B cell (primary cell): Measurements from ENCODE around the gene CKM.

Source experiments
- EZH2 ChIP-seq: IDR thresholded peaks from 2 replicates; pipeline ENCODE4 v1.6.1; 2012; ENCODE audit warnings: borderline replicate concordance, low read depth, mild to moderate bottlenecking, moderate library complexity, low read length; ENCODE audit not compliant: insufficient read depth, poor library complexity, severe bottlenecking
- TF ChIP-seq, protein P1 (sequence below): fragments of 200-600 bp; IDR thresholded peaks from one replicate; pipeline ENCODE4 v1.8.0; 2022; ENCODE audit warnings: antibody characterized with exemption, mild to moderate bottlenecking

DNA sequence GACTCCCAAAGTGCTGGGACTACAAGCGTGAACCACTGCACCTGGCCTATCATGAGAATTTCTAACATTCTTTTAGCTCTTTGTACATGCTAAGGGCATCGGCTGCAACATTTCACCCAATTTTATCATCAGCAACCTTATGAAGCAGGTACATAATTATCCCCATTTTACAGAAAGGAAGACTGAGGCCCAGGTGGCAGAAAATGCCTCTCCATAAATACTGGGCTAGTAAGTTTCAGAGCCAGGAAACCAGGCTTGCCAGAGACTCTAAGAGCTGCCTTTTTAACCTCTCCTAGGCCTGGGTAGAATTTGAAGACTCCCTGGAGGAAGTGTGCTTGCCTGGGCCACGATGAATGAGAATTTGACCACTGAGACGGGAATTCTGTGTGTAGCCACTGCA, 45.5 kb upstream of the CKM start:
- TF ChIP-seq, protein P1, sequence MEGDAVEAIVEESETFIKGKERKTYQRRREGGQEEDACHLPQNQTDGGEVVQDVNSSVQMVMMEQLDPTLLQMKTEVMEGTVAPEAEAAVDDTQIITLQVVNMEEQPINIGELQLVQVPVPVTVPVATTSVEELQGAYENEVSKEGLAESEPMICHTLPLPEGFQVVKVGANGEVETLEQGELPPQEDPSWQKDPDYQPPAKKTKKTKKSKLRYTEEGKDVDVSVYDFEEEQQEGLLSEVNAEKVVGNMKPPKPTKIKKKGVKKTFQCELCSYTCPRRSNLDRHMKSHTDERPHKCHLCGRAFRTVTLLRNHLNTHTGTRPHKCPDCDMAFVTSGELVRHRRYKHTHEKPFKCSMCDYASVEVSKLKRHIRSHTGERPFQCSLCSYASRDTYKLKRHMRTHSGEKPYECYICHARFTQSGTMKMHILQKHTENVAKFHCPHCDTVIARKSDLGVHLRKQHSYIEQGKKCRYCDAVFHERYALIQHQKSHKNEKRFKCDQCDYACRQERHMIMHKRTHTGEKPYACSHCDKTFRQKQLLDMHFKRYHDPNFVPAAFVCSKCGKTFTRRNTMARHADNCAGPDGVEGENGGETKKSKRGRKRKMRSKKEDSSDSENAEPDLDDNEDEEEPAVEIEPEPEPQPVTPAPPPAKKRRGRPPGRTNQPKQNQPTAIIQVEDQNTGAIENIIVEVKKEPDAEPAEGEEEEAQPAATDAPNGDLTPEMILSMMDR = no peak
- TF ChIP-seq EZH2 = no peak
